ENCODE data around the gene NPY4R2.
"Not testable (repeated sequence)": the region's sequence is repeated elsewhere in the genome, so short reads cannot be mapped to it uniquely, and the experiment has no call there.

The NPY4R2 gene

GRCh38 chr10:47918475-47918874, at the start of gene NPY4R2:
TSS of gene NPY4R2 (plus strand) at chr10:47918662. CDS start at chr10:47921988, 3,326 bp downstream.
- not testable (repeated sequence) for DNase-seq (ENCODE audit: low spot score)

DNA sequence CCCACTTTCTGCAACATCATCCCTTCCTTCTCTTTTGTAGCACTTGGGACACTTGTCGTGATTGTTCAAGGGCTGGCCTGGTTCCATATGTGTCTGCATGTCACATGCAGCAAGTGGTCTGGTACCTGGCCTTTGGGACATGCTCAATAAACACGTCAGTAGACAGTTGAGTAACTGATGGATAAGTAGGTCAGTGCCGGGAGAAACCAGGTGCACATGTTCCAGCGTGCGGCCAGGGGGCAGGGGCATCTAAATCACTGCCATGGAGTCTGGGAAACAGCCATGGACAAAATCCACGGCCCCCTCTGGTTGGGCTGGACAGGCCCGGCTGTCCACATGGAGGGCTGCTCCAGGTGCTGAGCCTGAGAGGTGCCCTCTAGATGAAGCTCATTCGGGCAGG, 47.6 kb upstream of the NPY4R2 start:
- not testable (repeated sequence) for DNase-seq (ENCODE audit: low spot score)

DNA sequence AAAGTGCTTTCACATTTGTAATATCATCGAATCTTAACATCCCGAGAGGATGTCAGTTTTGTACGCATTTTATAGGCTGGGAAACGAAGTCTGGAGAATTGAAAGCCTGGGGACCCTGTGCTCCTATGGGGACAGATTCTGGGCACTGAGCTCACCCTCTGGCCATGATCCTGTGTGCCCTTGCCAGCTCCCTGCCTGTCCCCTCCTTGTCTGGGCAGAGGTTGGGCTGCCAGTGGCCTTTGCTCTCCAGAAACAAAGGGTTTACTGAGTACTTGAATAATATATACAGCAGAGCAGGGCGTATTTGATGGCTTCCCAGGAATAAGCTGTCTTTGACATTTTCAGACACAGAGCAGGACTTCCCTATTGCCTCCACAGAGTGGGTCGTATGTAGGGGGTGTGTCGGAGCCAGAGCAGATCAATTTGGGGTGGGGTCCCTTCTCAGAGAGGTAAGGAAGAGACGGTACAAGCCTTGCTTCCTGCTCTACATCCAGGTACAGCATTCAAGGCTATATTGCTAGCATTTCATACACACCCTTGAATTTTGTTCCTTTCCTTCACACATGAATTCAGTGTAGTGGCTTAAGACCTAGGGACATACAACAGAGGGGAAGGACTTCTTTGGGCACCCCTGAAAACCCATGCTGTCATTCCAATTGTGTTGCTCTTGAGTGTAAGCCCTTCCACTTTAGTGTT, 46.8 kb upstream of the NPY4R2 start:
- DNase-seq (ENCODE audit: low spot score), result not testable (repeated sequence)

GRCh38 chr10:47872236-47872635, 46.2 kb upstream of the NPY4R2 start:
- not testable (repeated sequence) for DNase-seq (ENCODE audit: low spot score)

GRCh38 chr10:47884239-47884638, 34.2 kb upstream of the NPY4R2 start:
- DNase-seq (ENCODE audit: low spot score), result not testable (repeated sequence)

DNA sequence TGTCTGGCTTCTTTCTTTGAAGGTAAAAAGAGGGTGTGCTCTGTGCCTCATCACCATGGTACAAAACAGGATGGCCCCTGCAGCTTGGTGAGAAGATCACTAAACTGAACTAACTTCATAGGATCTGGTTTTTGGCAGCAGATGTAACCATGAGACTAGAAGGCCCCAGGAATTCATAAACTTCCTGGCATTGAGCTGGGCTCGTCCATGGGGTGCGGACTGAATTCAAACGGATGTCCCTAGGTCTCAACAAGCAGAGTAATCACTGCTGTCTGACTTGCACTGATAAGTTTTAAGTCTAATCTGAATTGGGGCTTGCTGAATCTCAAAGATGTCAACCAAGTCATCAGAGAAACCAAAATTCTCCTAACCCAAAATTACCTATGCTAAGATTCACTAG, 33.5 kb upstream of the NPY4R2 start:
- not testable (repeated sequence) for DNase-seq (ENCODE audit: low spot score)

- DNase-seq (ENCODE audit: low spot score), result not testable (repeated sequence)
These were observed 32.1 kb upstream of the NPY4R2 start for GRCh38 chr10:47886356-47886755.

- DNase-seq (ENCODE audit: low spot score), result not testable (repeated sequence)
These were observed 31.6 kb upstream of the NPY4R2 start for GRCh38 chr10:47886827-47887226.

DNA sequence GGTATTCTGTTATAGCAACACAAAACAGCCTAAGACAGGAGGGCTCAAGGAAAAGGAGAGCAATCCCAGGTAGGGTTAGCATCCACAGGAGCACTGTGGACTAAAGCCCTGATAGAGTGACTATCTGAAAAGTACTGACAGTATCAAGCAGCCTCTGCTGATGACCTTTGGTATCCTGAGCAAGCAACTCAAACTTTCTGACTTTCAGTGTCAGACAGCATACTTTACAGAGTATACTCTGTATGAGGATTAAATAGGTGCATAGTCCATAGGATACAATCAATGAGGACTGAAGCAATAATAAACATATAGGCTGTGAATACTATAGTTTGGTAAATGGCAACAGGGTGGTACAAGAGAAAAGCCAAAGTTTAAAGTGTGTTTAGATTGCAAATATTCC, 27.7 kb upstream of the NPY4R2 start:
- DNase-seq (ENCODE audit: low spot score), result not testable (repeated sequence)

- DNase-seq (ENCODE audit: low spot score), result not testable (repeated sequence)
These were observed 25.8 kb upstream of the NPY4R2 start for GRCh38 chr10:47892494-47893261.

DNA sequence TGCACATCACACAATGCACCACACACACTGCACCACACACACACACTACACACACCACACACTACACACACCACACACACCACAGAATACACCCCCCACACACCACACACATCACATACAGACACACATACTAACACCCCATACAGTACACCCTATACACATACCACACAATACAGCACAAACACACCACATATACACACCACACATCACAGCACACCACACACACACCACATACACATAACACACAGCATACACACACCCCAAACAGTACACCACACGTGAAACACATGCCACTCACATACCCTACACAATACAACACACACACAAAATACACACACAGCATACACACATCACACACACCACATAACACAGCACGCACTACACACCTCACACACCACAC, 23.9 kb upstream of the NPY4R2 start:
- not testable (repeated sequence) for DNase-seq (ENCODE audit: low spot score)

- DNase-seq (ENCODE audit: low spot score), result not testable (repeated sequence)
These were observed 20.6 kb upstream of the NPY4R2 start for GRCh38 chr10:47897813-47898212.

GRCh38 chr10:47909333-47909732, 9.1 kb upstream of the NPY4R2 start:
- not testable (repeated sequence) for DNase-seq (ENCODE audit: low spot score)

DNA sequence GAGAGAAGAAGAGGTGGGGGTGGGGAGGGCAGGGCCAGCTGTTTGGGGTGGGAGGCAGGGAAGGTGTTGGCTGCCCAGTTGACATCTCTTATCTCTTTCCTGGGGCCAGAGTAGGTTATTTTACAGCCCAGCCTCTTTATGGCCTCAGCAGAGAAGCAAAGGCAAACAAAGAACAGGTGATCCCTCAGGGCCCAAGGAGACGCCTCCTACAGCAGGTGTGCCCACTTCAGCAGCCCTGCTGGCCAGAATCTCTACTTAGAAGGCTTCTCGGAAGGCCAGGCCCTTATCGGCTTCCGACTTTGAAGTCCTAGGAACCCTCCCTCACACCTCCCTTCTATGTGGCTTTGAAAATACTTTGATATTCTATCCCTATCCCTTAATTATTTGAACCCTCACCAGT, 8.0 kb upstream of the NPY4R2 start:
- not testable (repeated sequence) for DNase-seq (ENCODE audit: low spot score)

- DNase-seq (ENCODE audit: low spot score), result not testable (repeated sequence)
These were observed 4.4 kb upstream of the NPY4R2 start for GRCh38 chr10:47914052-47914451.

GRCh38 chr10:47915849-47916548, 2.5 kb upstream of the NPY4R2 start:
- DNase-seq (ENCODE audit: low spot score), result not testable (repeated sequence)

DNA sequence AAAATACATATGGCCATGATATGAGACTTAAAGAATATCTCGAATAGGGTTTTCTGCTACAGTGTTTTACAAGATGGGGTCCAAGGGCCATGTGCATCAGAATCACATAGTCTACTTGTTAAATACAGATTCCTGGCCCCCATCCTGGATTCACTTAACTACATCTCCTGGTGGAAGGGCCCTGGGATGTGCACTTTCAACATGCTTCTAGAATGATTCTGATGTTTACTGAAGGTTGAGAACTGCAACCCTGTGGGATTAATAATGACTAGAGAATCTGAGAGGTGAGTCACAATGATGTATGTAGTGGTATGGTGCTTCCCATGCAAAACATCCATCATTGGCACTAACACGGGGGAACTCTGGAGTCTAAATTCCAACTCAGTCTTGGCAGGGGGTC, 2.1 kb downstream of the NPY4R2 start:
- not testable (repeated sequence) for DNase-seq (ENCODE audit: low spot score)

- not testable (repeated sequence) for DNase-seq (ENCODE audit: low spot score)
These were observed 4.0 kb downstream of the NPY4R2 start for GRCh38 chr10:47922503-47922902.

- not testable (repeated sequence) for DNase-seq (ENCODE audit: low spot score)
These were observed 6.2 kb downstream of the NPY4R2 start for GRCh38 chr10:47924628-47925027.

GRCh38 chr10:47927147-47927916, 8.9 kb downstream of the NPY4R2 start:
- not testable (repeated sequence) for DNase-seq (ENCODE audit: low spot score)

GRCh38 chr10:47928225-47928624, 9.8 kb downstream of the NPY4R2 start:
- DNase-seq (ENCODE audit: low spot score), result not testable (repeated sequence)

- not testable (repeated sequence) for DNase-seq (ENCODE audit: low spot score)
These were observed 14.4 kb downstream of the NPY4R2 start for GRCh38 chr10:47932824-47933223.
